ENCODE measurements around the gene ZNF609. TPM values are rescaled to one million over a fixed set of nuclear protein-coding genes. Genes with fewer than 3 reads are reported as not detected.

Gene ZNF609
- total RNA-seq, 4 donors from 2014 or later: 38.7 to 50.6 (median 43.9) TPM

DNA sequence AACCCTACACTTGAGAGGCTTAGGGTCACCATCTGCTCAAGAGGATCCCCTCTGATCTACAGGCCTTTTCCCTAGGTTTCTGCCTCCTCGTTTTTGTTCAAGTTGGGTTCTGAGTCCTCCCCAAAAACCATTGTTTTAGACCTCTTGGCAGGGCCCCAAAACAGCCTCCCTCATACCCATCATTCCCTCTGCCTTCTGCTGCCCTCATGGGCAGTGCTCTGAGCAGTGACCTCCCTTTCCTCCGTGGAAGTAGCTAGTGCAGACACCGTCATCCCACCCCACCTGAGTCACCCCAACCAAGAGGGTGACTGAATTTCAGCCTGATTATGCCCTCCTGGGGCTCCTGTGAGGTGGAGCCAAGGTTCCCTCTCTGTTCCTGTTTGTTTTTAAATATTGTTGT, 223.0 kb downstream of the ZNF609 start:
- WGBS, 2 donors (ENCODE audit: low coverage in 1 of 2): 8 to 53% methylated on average over 2 to 3 of the region's 3 CpGs
- TF ChIP-seq POLR2AphosphoS5 (IDR thresholded peaks at IDR 0.05): no peak
- no peak for TF ChIP-seq POLR2A (IDR thresholded peaks at IDR 0.05)
- TF ChIP-seq, protein P1, sequence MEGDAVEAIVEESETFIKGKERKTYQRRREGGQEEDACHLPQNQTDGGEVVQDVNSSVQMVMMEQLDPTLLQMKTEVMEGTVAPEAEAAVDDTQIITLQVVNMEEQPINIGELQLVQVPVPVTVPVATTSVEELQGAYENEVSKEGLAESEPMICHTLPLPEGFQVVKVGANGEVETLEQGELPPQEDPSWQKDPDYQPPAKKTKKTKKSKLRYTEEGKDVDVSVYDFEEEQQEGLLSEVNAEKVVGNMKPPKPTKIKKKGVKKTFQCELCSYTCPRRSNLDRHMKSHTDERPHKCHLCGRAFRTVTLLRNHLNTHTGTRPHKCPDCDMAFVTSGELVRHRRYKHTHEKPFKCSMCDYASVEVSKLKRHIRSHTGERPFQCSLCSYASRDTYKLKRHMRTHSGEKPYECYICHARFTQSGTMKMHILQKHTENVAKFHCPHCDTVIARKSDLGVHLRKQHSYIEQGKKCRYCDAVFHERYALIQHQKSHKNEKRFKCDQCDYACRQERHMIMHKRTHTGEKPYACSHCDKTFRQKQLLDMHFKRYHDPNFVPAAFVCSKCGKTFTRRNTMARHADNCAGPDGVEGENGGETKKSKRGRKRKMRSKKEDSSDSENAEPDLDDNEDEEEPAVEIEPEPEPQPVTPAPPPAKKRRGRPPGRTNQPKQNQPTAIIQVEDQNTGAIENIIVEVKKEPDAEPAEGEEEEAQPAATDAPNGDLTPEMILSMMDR (IDR thresholded peaks at IDR 0.05): no peak
- TF ChIP-seq EP300 (IDR thresholded peaks at IDR 0.05): no peak
- H3K27ac ChIP-seq: peak overlapping the region in 3 of 4 donors; percentile 43 to 55 (median 51)
- peaks cover 0 to 92% of the 10 kb centered on the region in 2 donors for H3K36me3 ChIP-seq
- no peaks in the 10 kb centered on the region for H3K9me3 ChIP-seq
- no peak for ATAC-seq
- H3K4me1 ChIP-seq: peaks cover 0 to 63% (median 8%) of the 10 kb centered on the region in 3 donors
- no peaks in the 10 kb centered on the region for H3K27me3 ChIP-seq
- no peak overlapping the region for H3K4me3 ChIP-seq

DNA sequence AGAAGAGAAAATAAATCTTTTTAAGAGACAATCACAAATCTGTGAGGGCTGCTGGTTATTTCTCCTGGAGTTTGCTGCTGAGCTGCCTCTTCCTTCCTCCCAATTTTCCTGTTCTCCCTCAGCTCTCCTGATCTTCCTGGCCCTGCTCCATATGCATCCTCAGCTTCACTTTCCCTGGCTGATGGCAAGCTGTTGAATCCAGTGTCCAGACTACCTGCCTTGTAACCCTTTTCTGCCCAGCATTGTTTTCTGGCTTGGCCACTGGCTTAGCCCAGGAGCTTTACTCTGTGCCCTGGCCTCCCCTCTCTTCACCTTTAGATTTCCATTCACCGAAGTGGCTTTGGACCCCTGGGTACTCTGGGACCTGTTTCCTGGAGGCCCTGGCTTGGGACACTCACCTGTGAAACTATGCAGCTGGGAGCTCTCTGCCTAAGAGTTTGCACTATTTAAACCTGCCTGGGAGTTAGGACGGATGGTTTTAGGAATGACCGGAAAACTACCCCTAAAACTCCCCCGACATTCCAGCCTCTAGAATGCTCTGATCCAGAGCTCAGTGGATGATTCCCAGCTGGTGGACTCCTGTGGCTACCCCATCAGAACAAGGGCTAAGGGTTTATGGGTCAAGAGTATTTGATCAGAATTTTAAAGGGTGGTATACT, 225.0 kb downstream of the ZNF609 start:
- 44% methylated on average over 4 of the region's 4 CpGs; no CpG with 5 or more reads in 1 of the 2 donors for WGBS, 2 donors (ENCODE audit: low coverage in 1 of 2)
- H3K27ac ChIP-seq: peak overlapping the region in 3 of 4 donors; percentile 12 to 24 (median 22)
- peaks cover 0 to 78% (median 9%) of the 10 kb centered on the region in 3 donors for H3K4me1 ChIP-seq
- no peak overlapping the region for H3K4me3 ChIP-seq
- no peak for TF ChIP-seq POLR2AphosphoS5 (IDR thresholded peaks at IDR 0.05)
- no peak for TF ChIP-seq POLR2A (IDR thresholded peaks at IDR 0.05)
- TF ChIP-seq, protein P1 (IDR thresholded peaks at IDR 0.05): no peak
- no peak for TF ChIP-seq EP300 (IDR thresholded peaks at IDR 0.05)
- no peaks in the 10 kb centered on the region for H3K9me3 ChIP-seq
- H3K36me3 ChIP-seq: peaks cover 0 to 92% of the 10 kb centered on the region in 2 donors
- ATAC-seq: no peak
- no peaks in the 10 kb centered on the region for H3K27me3 ChIP-seq

DNA sequence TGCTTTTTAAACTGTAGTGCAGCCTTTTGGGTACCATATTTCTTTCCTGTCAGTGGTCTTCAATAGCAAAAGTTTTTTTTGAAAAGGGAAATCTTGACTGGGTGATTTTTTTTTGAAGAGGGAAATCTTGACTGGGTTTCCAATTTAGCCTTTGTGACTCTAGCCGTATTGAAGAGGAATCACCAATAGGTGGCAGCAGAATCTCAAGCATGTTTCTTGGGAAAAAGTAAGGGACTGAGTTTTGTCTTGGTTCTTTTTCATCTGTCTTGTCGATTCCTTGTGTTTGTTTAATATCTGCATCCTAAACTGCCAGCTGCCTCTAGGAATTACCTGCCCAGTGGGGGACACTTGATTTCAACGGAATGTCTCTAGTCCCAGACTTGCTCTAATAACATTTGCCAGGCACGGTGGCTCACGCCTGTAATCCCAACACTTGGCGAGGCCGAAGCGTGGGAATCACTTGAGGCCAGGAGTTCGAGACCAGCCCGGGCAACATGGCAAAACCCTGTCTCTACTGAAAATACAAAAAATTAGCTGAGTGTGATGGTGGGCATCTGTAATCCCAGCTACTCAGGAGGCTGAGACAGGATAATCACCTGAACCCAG, 225.9 kb downstream of the ZNF609 start:
- Histone ChIP-seq H3K4me3 (no peak overlapping the region), H3K9me3 (no peaks in the 10 kb centered on the region), H3K36me3 (peaks cover 0 to 90% of the 10 kb centered on the region in 2 donors), H3K27ac (peak overlapping the region in 3 of 4 donors; percentile 47 to 93 (median 78)), H3K27me3 (no peaks in the 10 kb centered on the region), H3K4me1 (peaks cover 0 to 82% (median 17%) of the 10 kb centered on the region in 3 donors)
- no peak for ATAC-seq
- TF ChIP-seq POLR2AphosphoS5 (IDR thresholded peaks at IDR 0.05): peak; percentile 15
- TF ChIP-seq, protein P1 (IDR thresholded peaks at IDR 0.05): peak; percentile 59 to 89 (median 79)
- TF ChIP-seq EP300 (IDR thresholded peaks at IDR 0.05): no peak
- WGBS, 2 donors (ENCODE audit: low coverage in 1 of 2): 3 to 21% methylated on average over 2 to 5 of the region's 10 CpGs

- TF ChIP-seq EP300 (IDR thresholded peaks at IDR 0.05) (no peak), POLR2AphosphoS5 (IDR thresholded peaks at IDR 0.05) (no peak), POLR2A (IDR thresholded peaks at IDR 0.05) (no peak)
- TF ChIP-seq, protein P1 (IDR thresholded peaks at IDR 0.05): no peak
- H3K9me3 ChIP-seq: no peaks in the 10 kb centered on the region
- H3K36me3 ChIP-seq: peaks cover 0 to 80% of the 10 kb centered on the region in 2 donors
- H3K4me3 ChIP-seq: no peak overlapping the region
- H3K27ac ChIP-seq: peak overlapping the region in 3 of 4 donors; percentile 46 to 93 (median 78)
- WGBS, 2 donors (ENCODE audit: low coverage in 1 of 2): 50 to 58% methylated on average over 2 of the region's 2 CpGs
- H3K4me1 ChIP-seq: peaks cover 0 to 83% (median 26%) of the 10 kb centered on the region in 3 donors
- ATAC-seq: no peak
- H3K27me3 ChIP-seq: no peaks in the 10 kb centered on the region
Observed at GRCh38 chr15:64687172-64687571, 226.8 kb downstream of the ZNF609 start.

Measured in gastroesophageal sphincter (tissue), 4 donors.